Jurkat, Clone E6-1 (cell line): ENCODE measurements around the gene NEFH.

Experiments used
- DNase-seq: peaks from one replicate; pipeline ENCODE4 v3.0.0-alpha.2; 2011; ENCODE audit warnings: low read depth, low spot score
- H3K4me3 ChIP-seq: 2 replicates; pipeline ENCODE4 v1.5.1; 2011; ENCODE audit warnings: mild to moderate bottlenecking, low read length, control low read depth, moderate library complexity

The NEFH gene

GRCh38 chr22:29461263-29461662, 18.8 kb upstream of the NEFH start:
- no peak overlapping the region for H3K4me3 ChIP-seq
- DNase-seq, result no peak

- DNase-seq, result no peak
- no peak overlapping the region for H3K4me3 ChIP-seq
Measured at GRCh38 chr22:29463629-29464028, 16.4 kb upstream of the NEFH start.

- no peak for DNase-seq
- H3K4me3 ChIP-seq, result no peak overlapping the region
Measured at GRCh38 chr22:29464581-29464980, 15.4 kb upstream of the NEFH start.

- H3K4me3 ChIP-seq, result no peak overlapping the region
- DNase-seq, result no peak
Measured at GRCh38 chr22:29469755-29470154, 10.3 kb upstream of the NEFH start.

- DNase-seq, result peak; percentile 19
- no peak overlapping the region for H3K4me3 ChIP-seq
Measured at GRCh38 chr22:29470159-29470855, 9.7 kb upstream of the NEFH start.

GRCh38 chr22:29473001-29473400, 7.0 kb upstream of the NEFH start:
- DNase-seq, result no peak
- H3K4me3 ChIP-seq, result no peak overlapping the region

- DNase-seq, result no peak
- no peak overlapping the region for H3K4me3 ChIP-seq
Measured at GRCh38 chr22:29475550-29475949, 4.5 kb upstream of the NEFH start.

GRCh38 chr22:29476116-29476515, 3.9 kb upstream of the NEFH start:
- no peak overlapping the region for H3K4me3 ChIP-seq
- DNase-seq, result no peak

- no peak for DNase-seq
- H3K4me3 ChIP-seq, result peak overlapping the region; percentile 24
Measured at GRCh38 chr22:29477723-29478318, 2.2 kb upstream of the NEFH start.

GRCh38 chr22:29478326-29479276, 1.4 kb upstream of the NEFH start:
- H3K4me3 ChIP-seq, result peak overlapping the region; percentile 24
- peak; percentile 32 for DNase-seq

- no peak for DNase-seq
- H3K4me3 ChIP-seq, result no peak overlapping the region
Measured at GRCh38 chr22:29480262-29480511, 169 bp downstream of the NEFH start.

GRCh38 chr22:29480512-29481264, 670 bp downstream of the NEFH start:
- DNase-seq, result no peak

GRCh38 chr22:29481265-29482000, 1.4 kb downstream of the NEFH start:
- H3K4me3 ChIP-seq, result no peak overlapping the region
- no peak for DNase-seq

More at GRCh38 chr22:29480512-29481264, 670 bp downstream of the NEFH start:
- no peak overlapping the region for H3K4me3 ChIP-seq

- DNase-seq, result no peak
- H3K4me3 ChIP-seq, result no peak overlapping the region
Measured at GRCh38 chr22:29482253-29482652, 2.2 kb downstream of the NEFH start.

GRCh38 chr22:29482726-29483125, 2.7 kb downstream of the NEFH start:
- DNase-seq, result no peak
- H3K4me3 ChIP-seq, result no peak overlapping the region

- H3K4me3 ChIP-seq, result no peak overlapping the region
- no peak for DNase-seq
Measured at GRCh38 chr22:29483254-29483653, 3.2 kb downstream of the NEFH start.

- no peak overlapping the region for H3K4me3 ChIP-seq
- no peak for DNase-seq
Measured at GRCh38 chr22:29484642-29485041, 4.6 kb downstream of the NEFH start.

GRCh38 chr22:29485448-29485847, 5.4 kb downstream of the NEFH start:
- no peak overlapping the region for H3K4me3 ChIP-seq
- no peak for DNase-seq

- DNase-seq, result no peak
Measured at GRCh38 chr22:29487426-29487986, 7.5 kb downstream of the NEFH start.

More at GRCh38 chr22:29487426-29487986, 7.5 kb downstream of the NEFH start:
- no peak overlapping the region for H3K4me3 ChIP-seq
